Liver (tissue), 9 donors: Measurements from ENCODE around the gene PAPOLG. TPM values are rescaled to one million over a fixed set of nuclear protein-coding genes. Genes with fewer than 3 reads are reported as not detected.

Source experiments
- DNase-seq: peaks from one replicate; pipeline ENCODE4 v3.0.0-alpha.2; 2017; ENCODE audit warnings: low spot score
- H3K27ac ChIP-seq, 2 donors: one replicate each; pipeline ENCODE4 v1.7.0; 2013; ENCODE audit warnings: inconsistent platforms in 2 of 2, low read length in 2 of 2, control low read depth in 1 of 2, low read depth in 1 of 2, mild to moderate bottlenecking in 1 of 2
- H3K27me3 ChIP-seq, 4 donors: one replicate each; pipeline versions ENCODE4 v1.6.1 to v1.7.0; 2013; ENCODE audit warnings: low read length in 3 of 4, inconsistent platforms in 1 of 4, mild to moderate bottlenecking in 1 of 4, moderate library complexity in 1 of 4; ENCODE audit not compliant: control insufficient read depth in 4 of 4, insufficient read depth in 4 of 4
- H3K36me3 ChIP-seq, 4 donors: one replicate each; pipeline versions ENCODE4 v1.6.1 to v1.7.0; 2013; ENCODE audit warnings: low read length in 3 of 4, mild to moderate bottlenecking in 3 of 4, low read depth in 1 of 4, moderate library complexity in 1 of 4; ENCODE audit not compliant: control insufficient read depth in 4 of 4, insufficient read depth in 3 of 4
- H3K4me1 ChIP-seq, 4 donors: one replicate each; pipeline versions ENCODE4 v1.6.1 to v1.7.0; 2013; ENCODE audit warnings: low read length in 3 of 4, mild to moderate bottlenecking in 3 of 4, moderate library complexity in 1 of 4; ENCODE audit not compliant: control insufficient read depth in 4 of 4, insufficient read depth in 4 of 4
- H3K4me3 ChIP-seq, 3 donors: one replicate each; pipeline versions ENCODE4 v1.6.1 to v1.7.0; 2013; ENCODE audit warnings: low read length in 3 of 3, control low read depth in 1 of 3, low read depth in 1 of 3, mild to moderate bottlenecking in 1 of 3
- H3K9ac ChIP-seq, 2 donors: one replicate each; pipeline ENCODE4 v1.7.0; 2013; ENCODE audit warnings: low read length in 2 of 2, mild to moderate bottlenecking in 2 of 2, moderate library complexity in 2 of 2, control low read depth in 1 of 2, low read depth in 1 of 2
- H3K9me3 ChIP-seq, 4 donors: one replicate each; pipeline versions ENCODE4 v1.6.1 to v1.7.0; 2013; ENCODE audit warnings: low read length in 3 of 4; ENCODE audit not compliant: control insufficient read depth in 4 of 4
- EGR1 ChIP-seq, 2 donors: IDR thresholded peaks; 2 replicates each; pipeline ENCODE4 v1.6.1; 2016 to 2018; ENCODE audit warnings: antibody characterized with exemption in 2 of 2, low read depth in 2 of 2
- GABPA ChIP-seq, 2 donors: IDR thresholded peaks in 1 of 2; conservative IDR thresholded peaks in 1 of 2; 2 replicates each; pipeline ENCODE4 v1.6.1; 2016; ENCODE audit warnings: antibody characterized with exemption in 2 of 2, mild to moderate bottlenecking in 1 of 2, moderate library complexity in 1 of 2
- HNF4A ChIP-seq, 2 donors: conservative IDR thresholded peaks; 2 replicates each; pipeline ENCODE4 v1.6.1; 2016; ENCODE audit warnings: antibody characterized with exemption in 2 of 2, mild to moderate bottlenecking in 2 of 2
- HNF4G ChIP-seq: IDR thresholded peaks from 2 replicates; pipeline ENCODE4 v1.6.1; 2016; ENCODE audit warnings: antibody characterized with exemption
- RAD21 ChIP-seq, 2 donors: IDR thresholded peaks; 2 replicates each; pipeline ENCODE4 v1.6.1; 2016; ENCODE audit warnings: antibody characterized with exemption in 2 of 2, mild to moderate bottlenecking in 2 of 2
- REST ChIP-seq: IDR thresholded peaks from 2 replicates; pipeline ENCODE4 v1.6.1; 2016; ENCODE audit warnings: antibody characterized with exemption, mild to moderate bottlenecking
- RXRA ChIP-seq, 2 donors: IDR thresholded peaks; 2 replicates each; pipeline ENCODE4 v1.6.1; 2017 to 2018; ENCODE audit warnings: antibody characterized with exemption in 2 of 2, mild to moderate bottlenecking in 1 of 2
- SP1 ChIP-seq: IDR thresholded peaks from 2 replicates; pipeline ENCODE4 v1.6.1; 2018; ENCODE audit warnings: antibody characterized with exemption, mild to moderate bottlenecking
- TAF1 ChIP-seq: conservative IDR thresholded peaks from 2 replicates; pipeline ENCODE4 v1.6.1; 2016; ENCODE audit warnings: antibody characterized with exemption, mild to moderate bottlenecking
- YY1 ChIP-seq: IDR thresholded peaks from 2 replicates; pipeline ENCODE4 v1.6.1; 2016; ENCODE audit warnings: antibody characterized with exemption, mild to moderate bottlenecking
- WGBS: extraction: QIAGEN DNeasy Blood & Tissue Kit; methylation state at CpG from one replicate; pipeline ENCODE4 v1.1.7; 2013; 5-methylcytosine and 5-hydroxymethylcytosine counted together
- polyA plus RNA-seq, 2 donors: library from polyadenylated mRNA; stranded (reverse) in 1 of 2; unstranded in 1 of 2; fragments of 200-250 nt in 1 of 2; fragments of >200 nt in 1 of 2; fragmentation: Nextera tagmentation in 1 of 2; extraction: Ambion mirVana in 1 of 2; gene quantifications; one replicate each; pipeline versions ENCODE4 v1.2.1 to v1.2.3, GENCODE V29; 2013 to 2015
- total RNA-seq, 2 donors: library from RNA; depleted of rRNA; stranded (reverse); fragments of >200 nt; gene quantifications; one replicate each; pipeline ENCODE4 v1.2.3, GENCODE V29; 2014
- TF ChIP-seq, protein P1 (sequence below): IDR thresholded peaks from 2 replicates; pipeline ENCODE4 v1.6.1; 2016; ENCODE audit warnings: antibody characterized with exemption
- TF ChIP-seq, protein P2 (sequence below): IDR thresholded peaks from 2 replicates; pipeline ENCODE4 v1.6.1; 2016; ENCODE audit warnings: antibody characterized with exemption
- TF ChIP-seq, protein P3 (sequence below): fragments of 150-350 bp; IDR thresholded peaks from 2 replicates; pipeline ENCODE4 v1.5.1; 2017; ENCODE audit warnings: improper control_type of control experiment, low read depth, low read length; ENCODE audit not compliant: missing input control
- donor health status: healthy.
- donor health status: healthy.
- donor health status: healthy.
- donor health status: healthy.
- donor health status: healthy.

PAPOLG gene
- total and polyA plus RNA-seq, 4 donors = 1.8 to 7.7 (median 3.6) TPM

GRCh38 chr2:60819155-60819862 lies 63.2 kb downstream of the PAPOLG start:
- H3K27me3 ChIP-seq = no peaks in the 10 kb centered on the region
- H3K4me1 ChIP-seq = no peaks in the 10 kb centered on the region
- no peaks in the 10 kb centered on the region for H3K9me3 ChIP-seq
- H3K4me3 ChIP-seq = no peak overlapping the region
- TF ChIP-seq GABPA (IDR thresholded peaks at IDR 0.05 in 1 of 2, conservative IDR thresholded peaks at IDR 0.05 in 1 of 2) (no peak), SP1 (peak; percentile 9)
- WGBS = 78% methylated on average over 15 of the region's 15 CpGs
- H3K9ac ChIP-seq = no peak overlapping the region
- H3K27ac ChIP-seq = peak overlapping the region in 1 of 2 donors; percentile 20
- no peak for DNase-seq
- no peaks in the 10 kb centered on the region for H3K36me3 ChIP-seq

- H3K27ac ChIP-seq = peak overlapping the region in 1 of 2 donors; percentile 20
- H3K9ac ChIP-seq = no peak overlapping the region
- TF ChIP-seq RAD21 (IDR thresholded peaks at IDR 0.05) (no peak), SP1 (no peak), REST (no peak), TAF1 (no peak), EGR1 (IDR thresholded peaks at IDR 0.05; ENCODE audit: low read depth in 2 of 2) (no peak), YY1 (no peak), HNF4A (conservative IDR thresholded peaks at IDR 0.05) (no peak), HNF4G (no peak), RXRA (IDR thresholded peaks at IDR 0.05) (no peak)
- TF ChIP-seq, protein P1, sequence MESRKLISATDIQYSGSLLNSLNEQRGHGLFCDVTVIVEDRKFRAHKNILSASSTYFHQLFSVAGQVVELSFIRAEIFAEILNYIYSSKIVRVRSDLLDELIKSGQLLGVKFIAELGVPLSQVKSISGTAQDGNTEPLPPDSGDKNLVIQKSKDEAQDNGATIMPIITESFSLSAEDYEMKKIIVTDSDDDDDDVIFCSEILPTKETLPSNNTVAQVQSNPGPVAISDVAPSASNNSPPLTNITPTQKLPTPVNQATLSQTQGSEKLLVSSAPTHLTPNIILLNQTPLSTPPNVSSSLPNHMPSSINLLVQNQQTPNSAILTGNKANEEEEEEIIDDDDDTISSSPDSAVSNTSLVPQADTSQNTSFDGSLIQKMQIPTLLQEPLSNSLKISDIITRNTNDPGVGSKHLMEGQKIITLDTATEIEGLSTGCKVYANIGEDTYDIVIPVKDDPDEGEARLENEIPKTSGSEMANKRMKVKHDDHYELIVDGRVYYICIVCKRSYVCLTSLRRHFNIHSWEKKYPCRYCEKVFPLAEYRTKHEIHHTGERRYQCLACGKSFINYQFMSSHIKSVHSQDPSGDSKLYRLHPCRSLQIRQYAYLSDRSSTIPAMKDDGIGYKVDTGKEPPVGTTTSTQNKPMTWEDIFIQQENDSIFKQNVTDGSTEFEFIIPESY = no peak
- TF ChIP-seq, protein P2, sequence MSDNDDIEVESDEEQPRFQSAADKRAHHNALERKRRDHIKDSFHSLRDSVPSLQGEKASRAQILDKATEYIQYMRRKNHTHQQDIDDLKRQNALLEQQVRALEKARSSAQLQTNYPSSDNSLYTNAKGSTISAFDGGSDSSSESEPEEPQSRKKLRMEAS = no peak
- TF ChIP-seq, protein P3, sequence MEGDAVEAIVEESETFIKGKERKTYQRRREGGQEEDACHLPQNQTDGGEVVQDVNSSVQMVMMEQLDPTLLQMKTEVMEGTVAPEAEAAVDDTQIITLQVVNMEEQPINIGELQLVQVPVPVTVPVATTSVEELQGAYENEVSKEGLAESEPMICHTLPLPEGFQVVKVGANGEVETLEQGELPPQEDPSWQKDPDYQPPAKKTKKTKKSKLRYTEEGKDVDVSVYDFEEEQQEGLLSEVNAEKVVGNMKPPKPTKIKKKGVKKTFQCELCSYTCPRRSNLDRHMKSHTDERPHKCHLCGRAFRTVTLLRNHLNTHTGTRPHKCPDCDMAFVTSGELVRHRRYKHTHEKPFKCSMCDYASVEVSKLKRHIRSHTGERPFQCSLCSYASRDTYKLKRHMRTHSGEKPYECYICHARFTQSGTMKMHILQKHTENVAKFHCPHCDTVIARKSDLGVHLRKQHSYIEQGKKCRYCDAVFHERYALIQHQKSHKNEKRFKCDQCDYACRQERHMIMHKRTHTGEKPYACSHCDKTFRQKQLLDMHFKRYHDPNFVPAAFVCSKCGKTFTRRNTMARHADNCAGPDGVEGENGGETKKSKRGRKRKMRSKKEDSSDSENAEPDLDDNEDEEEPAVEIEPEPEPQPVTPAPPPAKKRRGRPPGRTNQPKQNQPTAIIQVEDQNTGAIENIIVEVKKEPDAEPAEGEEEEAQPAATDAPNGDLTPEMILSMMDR = no peak
- no peaks in the 10 kb centered on the region for H3K36me3 ChIP-seq
- no peaks in the 10 kb centered on the region for H3K4me1 ChIP-seq
- no peak overlapping the region for H3K4me3 ChIP-seq
- no peaks in the 10 kb centered on the region for H3K27me3 ChIP-seq
- no peak for DNase-seq
- WGBS = 94% methylated on average over 13 of the region's 13 CpGs
- H3K9me3 ChIP-seq = no peaks in the 10 kb centered on the region
These were observed 63.9 kb downstream of the PAPOLG start for GRCh38 chr2:60819936-60820335.
